ENCODE results near the gene PSD4.

PSD4 gene

DNA sequence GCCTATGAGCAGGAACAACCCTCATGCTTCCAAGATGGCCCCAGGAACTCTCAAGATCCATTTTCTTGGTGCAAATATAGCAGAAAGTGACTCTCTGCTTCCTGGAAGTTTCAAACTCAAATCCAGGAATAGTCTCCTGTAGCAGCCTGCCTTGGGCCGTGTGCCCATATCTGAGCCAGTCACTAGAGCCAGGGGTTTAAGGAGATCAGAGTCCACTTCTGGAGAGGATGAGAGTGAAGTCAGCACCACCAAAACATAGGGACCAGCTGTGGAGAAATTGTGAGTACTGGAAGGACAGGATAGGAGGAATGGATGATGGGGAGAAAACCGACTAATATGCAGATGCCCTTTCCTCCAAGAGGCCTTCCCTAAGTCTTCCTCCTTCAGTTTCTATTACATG, 33.2 kb downstream of the PSD4 start:
- DNase-seq (ENCODE audit: low read depth in 2 of 2) = no peak

DNA sequence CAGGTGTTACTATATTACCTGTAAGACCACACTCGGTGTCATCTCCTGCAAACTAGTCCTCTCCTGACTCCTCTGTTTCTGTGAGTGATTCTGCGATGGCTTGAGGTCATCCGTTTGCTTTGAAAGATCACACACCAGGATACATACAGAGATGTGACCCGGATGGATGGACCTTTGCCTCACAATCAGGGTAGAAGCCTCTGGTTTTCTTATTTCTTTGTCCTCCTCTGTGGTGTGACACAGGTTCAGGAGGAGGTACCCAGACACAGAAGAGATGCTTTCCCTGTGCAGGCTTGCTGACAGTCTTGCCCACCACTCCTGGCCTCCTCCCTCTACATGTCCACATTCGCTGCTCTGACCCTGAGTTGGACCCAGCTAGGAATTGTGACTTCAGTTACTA, 34.6 kb downstream of the PSD4 start:
- no peak for DNase-seq (ENCODE audit: low read depth in 2 of 2)

GRCh38 chr2:113209011-113209645, 35.4 kb downstream of the PSD4 start:
- DNase-seq (ENCODE audit: low read depth in 2 of 2) = no peak

GRCh38 chr2:113209646-113210171, 35.9 kb downstream of the PSD4 start:
- DNase-seq (ENCODE audit: low read depth in 2 of 2) = no peak

DNA sequence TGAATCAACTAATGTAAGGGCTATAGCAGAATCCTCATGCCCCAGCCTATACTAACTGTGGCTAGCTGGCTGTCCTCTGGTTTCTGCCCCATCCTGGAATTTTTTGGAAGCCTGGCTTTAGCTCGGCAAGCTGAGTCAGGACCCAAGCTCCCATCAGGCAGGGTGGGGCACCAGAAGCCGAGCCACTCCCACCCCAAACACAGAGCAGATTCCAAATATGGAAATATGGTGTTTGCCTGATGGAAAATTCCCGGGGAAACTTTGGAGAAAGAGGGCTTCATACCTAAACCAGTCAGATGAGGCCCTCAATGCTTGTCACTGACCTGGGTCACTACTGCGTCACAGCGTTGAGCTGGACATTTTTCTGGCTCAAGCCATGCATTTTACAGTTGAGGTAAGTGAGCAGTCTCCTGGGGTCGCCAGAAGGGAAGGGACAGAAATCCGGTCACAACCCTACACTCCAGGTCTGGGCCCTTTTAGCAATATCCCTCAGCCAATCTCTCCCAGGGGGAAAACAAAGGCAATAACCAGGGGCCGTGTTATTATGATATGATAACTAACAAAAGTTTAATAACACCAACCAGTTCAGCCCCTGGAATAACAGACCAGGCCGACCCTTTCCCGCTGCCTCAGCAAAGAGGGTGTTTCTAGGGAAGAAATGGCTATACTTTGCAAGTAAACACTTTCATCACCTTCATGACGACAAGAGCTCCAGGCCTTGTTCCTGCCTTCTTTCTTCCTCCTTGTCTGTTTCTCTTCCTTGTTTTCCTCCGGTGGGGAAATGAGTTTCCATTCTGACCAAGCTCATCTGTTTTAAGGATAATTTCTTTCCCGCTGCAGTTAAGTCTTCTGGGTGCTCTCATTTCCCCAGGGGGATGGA, 37.7 kb downstream of the PSD4 start:
- no peak for DNase-seq (ENCODE audit: low read depth in 2 of 2)

DNA sequence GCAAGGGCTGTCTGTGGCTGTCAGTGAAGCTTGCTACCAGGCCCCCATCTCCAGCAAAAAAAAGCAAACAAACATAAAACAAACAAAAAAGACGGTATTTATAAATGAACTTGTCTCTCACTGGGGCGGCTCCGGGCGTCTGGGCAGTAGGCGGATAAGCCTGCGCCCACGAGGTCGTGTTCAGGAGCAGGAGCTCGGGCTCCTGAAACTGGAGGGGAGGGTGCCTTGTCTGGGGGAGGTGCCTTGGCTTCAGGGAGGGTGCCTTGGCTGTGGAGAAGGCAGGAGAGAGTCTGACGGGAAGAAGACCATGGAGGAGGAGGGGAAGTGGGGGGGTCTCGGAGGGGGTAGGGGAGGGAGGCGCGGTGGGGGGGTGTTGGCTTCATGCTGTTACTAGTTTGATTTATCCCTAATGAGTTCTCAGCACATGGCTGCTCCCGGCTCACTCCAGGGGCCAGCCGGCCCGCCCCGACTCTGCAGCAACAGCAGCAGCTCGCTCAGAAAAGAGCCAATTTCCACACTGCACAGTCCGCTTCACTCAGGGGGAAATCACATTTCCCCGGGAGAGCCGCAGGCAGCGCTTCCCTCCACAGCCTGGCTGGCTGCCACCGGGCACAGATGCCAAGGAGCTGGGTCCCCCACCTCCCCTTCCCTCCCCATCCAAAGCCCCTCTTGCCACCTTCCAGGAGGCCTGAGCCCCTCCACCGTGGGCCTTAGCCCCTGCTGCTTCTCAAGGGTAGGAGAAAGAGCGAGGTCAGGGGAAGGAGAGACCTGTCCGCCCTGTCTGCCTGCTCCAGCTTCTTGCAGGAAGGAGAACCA, 38.7 kb downstream of the PSD4 start:
- DNase-seq (ENCODE audit: low read depth in 2 of 2) = no peak

- DNase-seq (ENCODE audit: low read depth in 2 of 2) = no peak
Observed at GRCh38 chr2:113213061-113213930, 39.5 kb downstream of the PSD4 start.

DNA sequence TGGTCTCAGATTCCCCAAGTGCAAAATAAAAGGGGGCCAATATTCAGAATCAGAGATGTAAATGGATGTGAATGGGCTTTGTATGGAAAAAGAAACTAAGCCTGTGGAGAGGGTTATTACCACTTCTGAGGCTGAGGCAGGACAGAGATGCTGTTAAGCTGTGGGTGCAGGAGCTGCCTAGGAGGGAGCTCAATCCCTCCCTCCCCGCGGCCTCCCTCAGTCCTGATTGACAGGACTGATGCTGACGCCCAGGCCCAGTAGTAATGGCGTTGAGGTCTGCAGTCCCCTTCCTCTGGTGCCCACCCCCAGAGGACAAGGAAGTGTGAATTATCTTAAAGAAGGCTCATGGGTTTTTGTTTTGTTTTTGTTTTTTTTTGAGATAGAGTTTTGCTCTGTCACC, 40.4 kb downstream of the PSD4 start:
- no peak for DNase-seq (ENCODE audit: low read depth in 2 of 2)

DNA sequence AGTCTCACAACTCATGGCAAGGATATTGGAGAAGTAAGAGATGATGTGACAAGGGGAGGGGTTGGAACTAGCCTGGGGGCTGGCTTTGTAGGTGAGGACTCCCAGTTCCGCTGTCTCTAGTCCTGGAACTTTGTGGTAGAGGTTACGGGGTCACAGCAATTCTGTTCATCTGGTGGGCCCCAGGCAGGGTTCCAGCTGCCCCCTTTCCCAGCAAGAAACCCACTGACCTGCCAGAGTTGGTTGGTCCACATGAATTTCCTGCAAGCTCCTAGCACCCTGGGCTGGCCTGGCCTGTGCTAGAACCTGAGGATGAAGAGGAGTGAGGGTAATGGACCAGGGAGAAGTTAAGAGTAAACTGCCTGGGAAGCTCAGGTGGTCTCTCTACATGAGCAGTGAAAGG, 41.3 kb downstream of the PSD4 start:
- DNase-seq (ENCODE audit: low read depth in 2 of 2) = no peak

GRCh38 chr2:113216321-113216720, 42.5 kb downstream of the PSD4 start:
- DNase-seq (ENCODE audit: low read depth in 2 of 2) = no peak

GRCh38 chr2:113216891-113217454, 43.2 kb downstream of the PSD4 start:
- DNase-seq (ENCODE audit: low read depth in 2 of 2) = no peak

GRCh38 chr2:113217455-113218282, 43.9 kb downstream of the PSD4 start:
- DNase-seq (ENCODE audit: low read depth in 2 of 2) = no peak

DNA sequence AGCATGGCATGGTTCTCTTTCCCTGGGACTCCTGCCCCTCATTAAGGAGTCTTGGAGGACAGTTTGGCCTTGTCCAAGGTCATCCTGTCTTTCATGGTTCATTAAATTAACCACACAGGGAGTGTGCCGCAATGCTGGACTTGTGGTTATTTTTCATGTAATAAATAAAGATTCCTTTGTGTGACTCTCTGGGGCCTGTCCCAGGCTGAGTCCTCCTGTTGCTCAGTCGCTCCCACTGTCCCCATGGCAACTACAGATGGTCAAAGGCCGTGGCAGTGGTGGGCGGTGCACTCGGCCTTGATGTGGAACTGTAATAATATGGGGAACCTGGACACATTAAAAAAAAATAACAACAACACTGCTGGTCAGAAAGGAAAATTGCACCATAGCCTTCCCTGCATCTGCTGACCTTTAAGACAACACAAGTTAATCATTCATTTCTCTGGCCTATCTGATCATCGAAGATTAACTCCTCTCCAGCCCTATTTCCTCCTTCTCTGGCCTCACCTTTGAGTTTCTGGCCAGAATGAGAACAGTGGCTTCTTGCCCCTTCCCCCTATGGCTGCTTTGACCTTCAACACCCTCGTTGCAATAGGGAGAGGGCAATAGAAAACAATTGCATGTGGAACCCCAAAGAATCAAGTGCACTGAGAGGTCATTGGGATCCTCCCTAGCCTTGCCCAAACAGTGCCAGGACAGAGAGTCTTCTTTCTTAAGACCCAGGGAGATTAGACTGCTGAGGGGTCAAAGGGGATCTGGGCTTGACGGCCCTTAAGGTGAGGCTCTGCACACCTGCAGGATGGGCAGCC, 44.7 kb downstream of the PSD4 start:
- no peak for DNase-seq (ENCODE audit: low read depth in 2 of 2)

- no peak for DNase-seq (ENCODE audit: low read depth in 2 of 2)
Observed at GRCh38 chr2:113219092-113219441, 45.3 kb downstream of the PSD4 start.

- no peak for DNase-seq (ENCODE audit: low read depth in 2 of 2)
Observed at GRCh38 chr2:113219525-113219888, 45.7 kb downstream of the PSD4 start.

DNA sequence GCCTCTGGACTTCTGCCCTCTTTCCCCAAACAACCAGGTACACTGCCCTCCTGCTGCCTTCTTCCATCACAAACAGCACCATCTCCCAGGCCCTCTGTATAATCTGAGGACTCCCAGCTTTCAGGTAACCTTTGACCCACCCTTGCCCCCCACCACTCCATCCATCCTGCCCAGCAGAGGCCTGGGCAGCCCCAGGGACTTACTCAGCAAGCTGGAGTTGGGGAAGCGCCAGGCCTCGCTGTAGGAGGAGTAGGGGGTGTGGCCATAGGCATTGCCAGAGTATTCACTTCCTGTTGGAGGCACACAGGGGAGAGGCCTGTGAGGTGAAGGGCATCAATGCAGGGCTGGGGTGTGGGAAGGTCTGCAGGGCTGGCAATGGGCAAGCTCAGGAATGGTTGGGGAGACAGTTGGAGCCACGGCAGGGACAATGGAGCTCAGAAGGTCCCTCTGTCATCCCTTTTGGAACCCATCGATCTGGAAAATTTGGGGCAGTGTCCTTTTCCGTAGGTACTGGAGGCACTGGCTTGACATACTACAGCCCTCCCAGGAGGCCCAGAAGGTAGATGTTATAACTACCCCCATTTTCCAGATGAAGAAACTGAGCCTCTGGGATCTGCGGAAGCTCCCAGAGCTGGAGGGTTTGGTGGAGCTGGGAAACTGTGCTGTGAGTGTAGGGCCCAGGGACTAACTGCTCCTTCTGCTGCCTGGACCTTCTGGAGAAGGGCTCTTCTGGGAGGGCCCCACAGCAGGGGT, 46.3 kb downstream of the PSD4 start:
- no peak for DNase-seq (ENCODE audit: low read depth in 2 of 2)

- DNase-seq (ENCODE audit: low read depth in 2 of 2) = no peak
Observed at GRCh38 chr2:113220970-113221708, 47.4 kb downstream of the PSD4 start.

GRCh38 chr2:113221846-113222245, 48.1 kb downstream of the PSD4 start:
- no peak for DNase-seq (ENCODE audit: low read depth in 2 of 2)
